ENCODE data around the gene FZD8.
"Not testable (repeated sequence)": the region's sequence is repeated elsewhere in the genome, so short reads cannot be mapped to it uniquely, and the experiment has no call there.

DNA sequence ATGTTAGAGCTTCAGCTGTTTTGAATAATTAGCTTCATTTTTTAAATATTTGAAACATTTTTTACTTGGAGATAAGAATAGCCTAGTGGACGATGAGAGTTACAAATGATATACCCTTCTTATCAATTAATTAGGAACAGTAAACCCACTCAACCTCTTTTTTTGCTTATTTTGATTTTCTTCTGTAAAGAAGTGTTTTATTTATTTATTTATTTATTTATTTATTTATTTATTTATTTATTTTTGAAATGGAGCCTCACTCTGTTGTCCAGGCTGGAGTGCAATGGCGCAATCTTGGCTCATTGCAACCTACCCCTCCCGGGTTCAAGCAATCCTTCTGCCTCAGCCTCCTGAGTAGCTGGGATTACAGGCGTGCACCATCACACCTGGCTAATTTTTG is 43.8 kb upstream of the FZD8 start:
- not testable (repeated sequence) for TF ChIP-seq EZH2 (IDR thresholded peaks at IDR 0.05); POLR2AphosphoS5 (IDR thresholded peaks at IDR 0.05; ENCODE audit: borderline replicate concordance, low read depth, low read length)

Measured in SK-N-MC (cell line).